ENCODE results near the gene LAMP2.

The LAMP2 gene

GRCh38 chrX:120486786-120487185 is 17.7 kb upstream of the LAMP2 start:
- Histone ChIP-seq H3K27ac (ENCODE audit: extremely low read depth, low read depth, low read length) (no peak overlapping the region), H3K4me3 (ENCODE audit: low read depth, low read length) (no peak overlapping the region), H3K4me1 (ENCODE audit: control insufficient read depth, insufficient read depth, low read length) (no peaks in the 10 kb centered on the region), H3K9me3 (ENCODE audit: control insufficient read depth, insufficient read depth, low read depth, low read length) (no peaks in the 10 kb centered on the region), H3K36me3 (ENCODE audit: control insufficient read depth in 2 of 2, insufficient read depth in 1 of 2, low read length in 2 of 2) (no peaks in the 10 kb centered on the region)
- POLR2A ChIA-PET = interaction anchor here (1.7 to 2.1 kb wide), 2 partner anchors 18 to 236 kb away, joined by 5 to 14 read pairs; partner anchors contain the start of genes LAMP2 and ZBTB33
- TF ChIP-seq ZNF660 (tag by site-specific recombination; IDR thresholded peaks at IDR 0.05) = no peak
- TF ChIP-seq GLI4 (tag by site-specific recombination; IDR thresholded peaks at IDR 0.05) = no peak
- TF ChIP-seq ZNF548 (tag by site-specific recombination; IDR thresholded peaks at IDR 0.05) = no peak
- TF ChIP-seq ZNF580 (tag by site-specific recombination; IDR thresholded peaks at IDR 0.05) = no peak
- TF ChIP-seq ZNF23 (tag by site-specific recombination; IDR thresholded peaks at IDR 0.05; ENCODE audit: borderline replicate concordance) = no peak
- no peak for TF ChIP-seq YY2 (tag by site-specific recombination; IDR thresholded peaks at IDR 0.05)
- TF ChIP-seq ZNF350 (tag by site-specific recombination; IDR thresholded peaks at IDR 0.05) = no peak
- no peak for TF ChIP-seq ZNF157 (tag by site-specific recombination; IDR thresholded peaks at IDR 0.05)
- TF ChIP-seq, protein P1, sequence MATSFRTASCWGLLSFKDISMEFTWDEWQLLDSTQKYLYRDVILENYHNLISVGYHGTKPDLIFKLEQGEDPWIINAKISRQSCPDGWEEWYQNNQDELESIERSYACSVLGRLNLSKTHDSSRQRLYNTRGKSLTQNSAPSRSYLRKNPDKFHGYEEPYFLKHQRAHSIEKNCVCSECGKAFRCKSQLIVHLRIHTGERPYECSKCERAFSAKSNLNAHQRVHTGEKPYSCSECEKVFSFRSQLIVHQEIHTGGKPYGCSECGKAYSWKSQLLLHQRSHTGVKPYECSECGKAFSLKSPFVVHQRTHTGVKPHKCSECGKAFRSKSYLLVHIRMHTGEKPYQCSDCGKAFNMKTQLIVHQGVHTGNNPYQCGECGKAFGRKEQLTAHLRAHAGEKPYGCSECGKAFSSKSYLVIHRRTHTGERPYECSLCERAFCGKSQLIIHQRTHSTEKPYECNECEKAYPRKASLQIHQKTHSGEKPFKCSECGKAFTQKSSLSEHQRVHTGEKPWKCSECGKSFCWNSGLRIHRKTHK (tag by site-specific recombination; IDR thresholded peaks at IDR 0.05) = no peak
- no peak for TF ChIP-seq ZNF146 (tag by site-specific recombination; IDR thresholded peaks at IDR 0.05)
- CTCF ChIA-PET = interaction anchor here (0.7 to 1.1 kb wide), 5 partner anchors 8 to 273 kb away, joined by 3 to 4 read pairs (median 3); no protein-coding TSS in a partner anchor

DNA sequence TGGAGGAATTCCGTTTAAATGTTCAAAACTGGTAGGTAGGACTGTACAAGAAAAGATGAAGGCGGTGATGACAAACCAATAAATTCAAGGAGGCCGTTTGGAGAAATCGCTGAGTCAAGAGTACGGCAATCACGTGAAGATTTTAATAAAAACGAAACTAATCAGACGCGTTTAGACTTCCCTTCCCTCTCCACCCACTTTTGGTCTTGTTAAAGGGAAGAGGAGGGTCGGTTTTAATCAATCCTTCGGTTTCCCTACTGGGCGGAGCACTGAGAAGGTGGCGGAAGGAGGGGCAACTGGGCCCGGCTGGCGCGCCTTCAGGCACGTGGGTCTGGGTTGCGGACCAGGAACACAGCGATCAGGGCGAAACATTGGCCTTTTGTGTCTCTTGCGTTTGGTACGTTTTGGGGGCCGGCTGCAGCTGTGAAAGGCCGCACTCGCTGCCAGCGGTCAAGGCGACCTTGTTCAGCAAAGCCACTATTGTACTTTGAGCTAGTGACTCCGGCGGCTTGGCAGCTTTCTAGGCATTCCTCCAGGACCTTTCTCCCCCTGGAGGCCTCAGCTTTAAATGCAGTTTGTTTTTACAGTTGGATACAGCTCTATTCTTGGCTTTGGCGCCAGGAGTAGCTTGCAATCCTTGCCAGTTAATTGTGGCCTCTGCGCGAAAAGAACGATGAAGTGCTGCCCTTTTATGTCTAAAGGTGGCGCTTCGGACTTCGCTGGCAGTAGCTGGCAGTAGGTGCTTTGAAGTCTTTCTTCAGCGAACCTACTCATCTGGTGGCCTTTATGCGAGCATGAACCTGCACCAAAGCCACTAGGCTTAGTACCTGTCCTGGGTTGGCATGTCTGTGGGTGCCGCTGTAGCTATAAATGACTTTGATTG is 16.8 kb upstream of the LAMP2 start:
- H3K4me1 ChIP-seq (ENCODE audit: control insufficient read depth, insufficient read depth, low read length) = no peaks in the 10 kb centered on the region
- ChIA-PET POLR2A (interaction anchor here (0.9 to 2.1 kb wide), 3 partner anchors 17 to 235 kb away, joined by 4 to 14 read pairs (median 5); partner anchors contain the start of genes LAMP2, MCTS1 and ZBTB33), CTCF (interaction anchor here (0.7 to 1.1 kb wide), 11 partner anchors 9 to 272 kb away, joined by 3 to 5 read pairs (median 3); no protein-coding TSS in a partner anchor)
- H3K36me3 ChIP-seq (ENCODE audit: control insufficient read depth in 2 of 2, insufficient read depth in 1 of 2, low read length in 2 of 2) = no peaks in the 10 kb centered on the region
- H3K4me3 ChIP-seq (ENCODE audit: low read depth, low read length) = peak overlapping the region; percentile 29
- H3K9me3 ChIP-seq (ENCODE audit: control insufficient read depth, insufficient read depth, low read depth, low read length) = no peaks in the 10 kb centered on the region
- peak overlapping the region; percentile 70 for H3K27ac ChIP-seq (ENCODE audit: extremely low read depth, low read depth, low read length)
- TF ChIP-seq, protein P2, sequence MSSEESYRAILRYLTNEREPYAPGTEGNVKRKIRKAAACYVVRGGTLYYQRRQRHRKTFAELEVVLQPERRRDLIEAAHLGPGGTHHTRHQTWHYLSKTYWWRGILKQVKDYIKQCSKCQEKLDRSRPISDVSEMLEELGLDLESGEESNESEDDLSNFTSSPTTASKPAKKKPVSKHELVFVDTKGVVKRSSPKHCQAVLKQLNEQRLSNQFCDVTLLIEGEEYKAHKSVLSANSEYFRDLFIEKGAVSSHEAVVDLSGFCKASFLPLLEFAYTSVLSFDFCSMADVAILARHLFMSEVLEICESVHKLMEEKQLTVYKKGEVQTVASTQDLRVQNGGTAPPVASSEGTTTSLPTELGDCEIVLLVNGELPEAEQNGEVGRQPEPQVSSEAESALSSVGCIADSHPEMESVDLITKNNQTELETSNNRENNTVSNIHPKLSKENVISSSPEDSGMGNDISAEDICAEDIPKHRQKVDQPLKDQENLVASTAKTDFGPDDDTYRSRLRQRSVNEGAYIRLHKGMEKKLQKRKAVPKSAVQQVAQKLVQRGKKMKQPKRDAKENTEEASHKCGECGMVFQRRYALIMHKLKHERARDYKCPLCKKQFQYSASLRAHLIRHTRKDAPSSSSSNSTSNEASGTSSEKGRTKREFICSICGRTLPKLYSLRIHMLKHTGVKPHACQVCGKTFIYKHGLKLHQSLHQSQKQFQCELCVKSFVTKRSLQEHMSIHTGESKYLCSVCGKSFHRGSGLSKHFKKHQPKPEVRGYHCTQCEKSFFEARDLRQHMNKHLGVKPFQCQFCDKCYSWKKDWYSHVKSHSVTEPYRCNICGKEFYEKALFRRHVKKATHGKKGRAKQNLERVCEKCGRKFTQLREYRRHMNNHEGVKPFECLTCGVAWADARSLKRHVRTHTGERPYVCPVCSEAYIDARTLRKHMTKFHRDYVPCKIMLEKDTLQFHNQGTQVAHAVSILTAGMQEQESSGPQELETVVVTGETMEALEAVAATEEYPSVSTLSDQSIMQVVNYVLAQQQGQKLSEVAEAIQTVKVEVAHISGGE (tag by site-specific recombination; conservative IDR thresholded peaks at IDR 0.05; ENCODE audit: low read depth) = peak; percentile 35; the same call in 1 of the 2 replicates
- TF ChIP-seq TRIM28 (IDR thresholded peaks at IDR 0.05; ENCODE audit: borderline replicate concordance, low read length) = no peak
- no peak for TF ChIP-seq ZNF138 (tag by site-specific recombination; IDR thresholded peaks at IDR 0.05; ENCODE audit: borderline replicate concordance)
- no peak for TF ChIP-seq RBAK (tag by site-specific recombination; IDR thresholded peaks at IDR 0.05)
- TF ChIP-seq, protein P3, sequence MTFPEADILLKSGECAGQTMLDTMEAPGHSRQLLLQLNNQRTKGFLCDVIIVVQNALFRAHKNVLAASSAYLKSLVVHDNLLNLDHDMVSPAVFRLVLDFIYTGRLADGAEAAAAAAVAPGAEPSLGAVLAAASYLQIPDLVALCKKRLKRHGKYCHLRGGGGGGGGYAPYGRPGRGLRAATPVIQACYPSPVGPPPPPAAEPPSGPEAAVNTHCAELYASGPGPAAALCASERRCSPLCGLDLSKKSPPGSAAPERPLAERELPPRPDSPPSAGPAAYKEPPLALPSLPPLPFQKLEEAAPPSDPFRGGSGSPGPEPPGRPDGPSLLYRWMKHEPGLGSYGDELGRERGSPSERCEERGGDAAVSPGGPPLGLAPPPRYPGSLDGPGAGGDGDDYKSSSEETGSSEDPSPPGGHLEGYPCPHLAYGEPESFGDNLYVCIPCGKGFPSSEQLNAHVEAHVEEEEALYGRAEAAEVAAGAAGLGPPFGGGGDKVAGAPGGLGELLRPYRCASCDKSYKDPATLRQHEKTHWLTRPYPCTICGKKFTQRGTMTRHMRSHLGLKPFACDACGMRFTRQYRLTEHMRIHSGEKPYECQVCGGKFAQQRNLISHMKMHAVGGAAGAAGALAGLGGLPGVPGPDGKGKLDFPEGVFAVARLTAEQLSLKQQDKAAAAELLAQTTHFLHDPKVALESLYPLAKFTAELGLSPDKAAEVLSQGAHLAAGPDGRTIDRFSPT (tag by site-specific recombination; IDR thresholded peaks at IDR 0.05) = no peak; the same call in 1 of the 2 replicates
- TF ChIP-seq KLF16 (tag by site-specific recombination; IDR thresholded peaks at IDR 0.05) = peak; percentile 68; the same call in 1 of the 2 replicates
- TF ChIP-seq KLF8 (tag by site-specific recombination; IDR thresholded peaks at IDR 0.05) = peak; percentile 49; the same call in 1 of the 2 replicates
- TF ChIP-seq ZNF19 (tag by site-specific recombination; IDR thresholded peaks at IDR 0.05; ENCODE audit: low read depth) = no peak
- TF ChIP-seq KLF7 (tag by site-specific recombination; IDR thresholded peaks at IDR 0.05; ENCODE audit: borderline replicate concordance) = no peak
- TF ChIP-seq ZBTB17 (tag by site-specific recombination; IDR thresholded peaks at IDR 0.05) = peak; percentile 82
- no peak for TF ChIP-seq ZNF398 (tag by site-specific recombination; IDR thresholded peaks at IDR 0.05)
- peak; percentile 90 for TF ChIP-seq ZNF335 (tag by site-specific recombination; conservative IDR thresholded peaks at IDR 0.05)
